GM21515 (cell line): Measurements from ENCODE around the gene TNS1.
"Not testable (repeated sequence)": the region's sequence is repeated elsewhere in the genome, so short reads cannot be mapped to it uniquely, and the experiment has no call there.

ENCODE experiments used
- ATAC-seq: cut with Tn5 transposase; IDR thresholded peaks from one replicate; pipeline ENCODE4 v1.9.1; 2021; ENCODE audit not compliant: unreplicated experiment

TNS1 gene

DNA sequence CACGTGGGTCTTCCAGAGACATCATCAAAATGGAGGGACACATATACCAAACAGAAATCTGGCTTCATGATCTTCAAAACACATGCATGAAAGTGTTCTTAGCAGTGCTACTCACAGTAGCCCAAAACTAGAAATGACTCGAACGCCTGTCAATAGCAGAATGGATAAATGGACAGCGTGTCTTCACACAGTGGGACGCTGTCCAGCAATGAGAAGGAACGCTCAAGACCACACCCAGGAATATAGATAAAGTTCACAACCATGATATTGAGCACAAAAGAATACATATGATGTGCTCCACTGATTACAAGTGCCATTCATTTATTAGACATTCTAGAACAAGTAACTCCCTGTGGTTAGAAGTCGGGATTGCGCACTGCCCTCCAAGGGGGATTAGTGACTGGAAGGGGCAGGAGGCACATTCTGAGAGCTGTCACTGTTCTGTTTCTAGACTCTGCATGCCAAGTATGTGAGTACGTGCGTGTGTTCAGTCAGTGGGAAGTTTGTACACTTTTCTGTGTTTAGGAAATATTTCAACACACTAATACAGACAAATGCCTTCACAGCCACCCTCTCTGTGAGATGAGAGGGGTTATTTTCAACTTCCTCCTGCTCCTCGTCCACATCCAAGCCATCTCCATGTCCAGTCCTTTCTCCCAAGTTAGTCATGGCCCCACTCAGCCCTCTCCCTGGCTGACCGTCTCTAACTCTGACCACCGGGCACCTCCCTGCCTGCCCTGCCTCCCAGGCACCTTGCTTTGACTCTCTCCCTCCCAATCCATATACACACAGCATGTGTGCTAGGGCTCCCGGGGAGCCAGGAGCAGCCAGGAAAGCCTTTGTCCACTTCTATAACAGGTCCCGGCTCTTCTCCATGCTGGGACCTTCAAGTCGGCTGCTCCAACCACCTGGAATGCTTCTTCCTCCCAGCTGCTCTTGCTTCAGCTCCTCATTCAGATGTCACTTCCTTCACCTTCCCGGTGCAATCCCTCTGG is 26.9 kb upstream of the TNS1 start:
- ATAC-seq, result no peak

DNA sequence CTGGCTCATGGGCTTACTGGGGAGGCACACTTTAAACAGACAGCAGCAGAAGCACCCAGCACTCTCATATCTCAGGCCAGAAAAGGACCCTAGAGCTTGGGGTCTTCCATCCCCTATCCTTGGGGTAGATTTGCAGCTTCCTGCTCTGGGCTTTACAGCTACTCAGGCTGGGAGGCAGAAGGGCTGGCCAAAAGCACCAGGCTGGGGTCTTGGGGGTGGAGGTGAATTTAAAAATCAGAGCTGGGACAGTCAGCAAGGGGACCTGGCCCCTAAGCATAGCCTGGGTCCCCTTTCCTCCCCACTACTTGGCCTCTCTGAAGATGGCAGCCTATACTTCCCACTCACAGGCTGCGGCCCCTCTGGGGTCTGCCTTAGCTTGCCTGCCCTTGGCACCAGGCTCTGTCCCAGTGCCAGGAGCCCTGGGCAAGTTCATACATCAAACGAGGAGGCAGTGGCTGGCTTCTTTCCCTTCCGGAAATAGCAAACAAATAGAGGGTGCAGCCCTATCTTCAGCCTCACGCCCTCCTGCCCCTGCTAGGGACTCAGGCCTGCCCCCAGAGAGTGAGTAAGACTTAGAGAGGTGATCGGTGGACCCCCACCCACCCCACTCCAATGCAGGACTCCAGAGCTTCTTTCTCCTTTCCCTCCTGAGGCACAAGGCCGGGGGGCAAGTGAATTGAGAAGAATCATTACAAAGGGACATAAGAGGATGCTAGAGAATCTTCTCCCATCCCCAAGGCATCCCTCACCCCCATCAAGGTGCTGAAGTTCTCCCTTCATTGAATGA is 26.0 kb upstream of the TNS1 start:
- no peak for ATAC-seq

DNA sequence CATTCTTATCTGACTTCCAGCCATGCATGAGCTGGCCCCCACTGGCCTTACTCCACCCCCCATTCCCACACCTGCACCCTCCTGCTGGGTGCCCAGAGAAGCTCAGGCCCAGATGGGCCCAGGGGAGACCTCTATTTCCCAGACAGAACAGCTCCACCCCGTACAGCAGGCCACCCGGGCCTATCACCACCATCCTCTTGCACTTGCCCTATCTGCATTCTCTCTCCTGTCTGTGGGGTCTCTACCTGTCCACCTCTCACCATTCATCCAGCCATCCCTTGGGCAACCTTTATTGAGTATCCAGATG is 25.3 kb upstream of the TNS1 start:
- no peak for ATAC-seq

DNA sequence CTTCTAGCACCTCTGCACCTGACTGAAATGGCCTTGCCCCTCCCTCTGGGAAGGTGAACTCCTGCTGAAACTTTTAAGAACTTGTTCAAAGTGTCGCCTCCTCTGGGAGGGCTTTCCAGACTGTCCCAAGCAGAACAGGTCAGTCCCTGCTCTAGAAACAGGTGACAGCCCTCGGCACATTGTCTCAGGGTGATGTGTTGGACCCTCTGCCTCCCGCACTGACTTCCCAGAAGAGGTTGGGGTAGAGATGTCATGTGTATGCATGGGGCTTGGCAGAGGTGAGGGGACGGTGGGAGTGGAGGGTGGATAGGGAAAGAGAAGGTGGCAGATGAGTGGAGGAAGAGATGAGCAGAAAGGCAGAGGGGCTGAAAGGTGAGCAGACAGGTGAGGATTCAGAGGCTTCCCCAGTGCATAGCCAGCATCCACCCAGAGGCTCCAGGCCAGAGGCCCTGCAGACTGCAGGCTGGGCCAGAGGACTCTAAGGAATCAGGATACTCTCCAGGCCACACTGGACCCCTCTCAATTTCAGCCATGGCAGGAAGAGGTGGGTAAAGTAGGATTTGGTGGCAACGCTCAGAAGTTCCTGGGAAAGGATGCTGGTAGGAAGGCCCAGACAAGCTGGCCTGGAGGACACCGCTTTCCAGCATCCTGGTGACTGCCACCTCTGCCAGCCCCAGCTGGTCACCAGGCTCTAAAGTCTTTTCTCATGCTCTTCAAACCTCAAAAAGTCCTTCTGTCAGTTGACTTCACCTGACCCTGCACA is 24.8 kb upstream of the TNS1 start:
- no peak for ATAC-seq

DNA sequence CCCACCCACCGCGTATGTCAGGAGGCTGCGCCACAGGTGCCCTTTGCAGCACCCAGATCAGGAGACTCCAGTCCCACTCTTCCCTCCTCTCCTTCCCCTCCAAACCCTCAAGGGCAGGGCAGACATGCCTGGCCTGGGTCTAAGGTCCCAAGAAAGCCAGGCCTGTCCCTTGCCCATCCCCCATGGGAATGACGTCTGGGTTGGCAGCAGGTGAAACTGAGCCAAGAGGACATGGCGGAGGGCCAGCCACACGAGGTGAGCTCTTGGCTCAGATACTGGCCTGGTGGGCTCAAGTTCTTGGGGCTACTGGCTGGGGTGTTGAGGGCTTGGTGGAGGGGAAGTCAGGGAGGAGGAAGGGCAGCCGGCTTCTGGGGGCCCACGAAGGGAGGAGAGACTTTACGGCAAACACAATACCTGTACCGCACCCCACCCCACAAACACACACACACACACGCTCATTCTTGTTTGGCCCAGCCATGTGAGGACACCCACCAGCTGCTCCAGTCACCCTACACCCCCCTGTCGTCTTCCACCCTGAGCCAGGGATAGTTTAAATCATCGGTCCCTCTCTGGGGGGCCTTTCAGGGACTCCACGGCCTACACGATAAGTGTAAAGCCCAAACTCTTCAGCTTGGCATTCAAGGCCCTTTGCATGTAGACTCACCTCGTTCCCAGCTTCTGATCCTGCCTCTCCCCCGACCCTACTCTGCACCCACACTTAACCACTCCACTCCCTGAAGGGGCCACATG is 24.1 kb upstream of the TNS1 start:
- no peak for ATAC-seq

DNA sequence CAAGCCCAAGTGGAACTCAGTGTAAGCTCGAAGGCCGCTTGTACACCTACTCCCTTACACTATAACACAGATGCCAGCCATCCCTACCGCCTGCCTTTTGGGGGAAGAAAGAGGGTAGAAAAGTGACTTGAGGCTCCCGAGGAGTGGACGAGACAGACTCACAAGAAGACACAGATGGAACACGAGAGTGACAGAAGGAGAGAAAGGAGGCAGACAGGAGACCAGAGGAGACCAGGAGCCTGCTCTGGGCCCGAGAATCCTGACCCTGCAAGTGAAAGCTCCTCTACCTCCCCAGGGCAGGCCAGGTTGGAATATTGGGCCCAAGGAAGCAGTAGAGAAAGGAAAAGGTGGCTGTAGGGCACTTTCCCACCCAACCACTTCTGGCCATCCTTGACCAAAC is 23.4 kb upstream of the TNS1 start:
- ATAC-seq, result no peak

DNA sequence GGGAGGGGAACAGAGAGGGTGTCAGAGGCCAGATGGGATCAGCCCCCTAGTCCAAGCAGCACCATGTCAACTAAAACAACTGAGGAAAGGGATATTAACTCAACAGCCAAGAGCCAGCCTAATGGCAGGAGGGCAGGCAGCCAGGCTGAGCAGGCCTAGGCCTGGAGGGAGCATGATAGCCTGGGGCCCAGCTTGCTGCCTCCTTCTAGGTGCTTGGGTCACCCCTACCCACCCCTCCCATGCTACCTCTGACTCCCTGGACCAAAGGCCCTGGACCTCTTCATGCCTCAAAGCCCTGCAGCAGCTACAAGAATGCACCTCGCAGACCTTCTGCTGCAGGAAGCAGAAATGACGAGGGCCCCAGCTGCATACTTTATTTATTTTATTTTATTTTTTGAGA is 22.1 kb upstream of the TNS1 start:
- no peak for ATAC-seq

DNA sequence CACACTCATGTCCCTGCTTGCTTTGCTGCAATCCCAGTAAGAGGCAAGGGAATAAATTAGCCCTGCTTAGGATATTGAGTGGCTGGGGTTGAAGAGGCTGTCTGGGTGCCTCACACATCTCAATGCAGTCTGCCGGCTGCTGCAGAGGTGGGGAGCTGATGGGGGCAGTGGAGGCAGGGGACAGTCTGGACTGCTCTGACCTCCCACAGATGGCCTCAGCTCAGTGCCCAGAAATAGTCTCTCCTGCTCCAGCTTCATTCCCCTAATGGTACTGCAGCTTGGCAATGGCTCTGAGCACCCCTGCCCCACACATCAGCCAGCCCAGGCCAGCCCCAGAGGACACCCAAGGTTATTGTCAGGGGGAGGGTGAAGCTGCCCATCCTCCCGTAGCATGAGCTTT is 21.5 kb upstream of the TNS1 start:
- ATAC-seq, result no peak

DNA sequence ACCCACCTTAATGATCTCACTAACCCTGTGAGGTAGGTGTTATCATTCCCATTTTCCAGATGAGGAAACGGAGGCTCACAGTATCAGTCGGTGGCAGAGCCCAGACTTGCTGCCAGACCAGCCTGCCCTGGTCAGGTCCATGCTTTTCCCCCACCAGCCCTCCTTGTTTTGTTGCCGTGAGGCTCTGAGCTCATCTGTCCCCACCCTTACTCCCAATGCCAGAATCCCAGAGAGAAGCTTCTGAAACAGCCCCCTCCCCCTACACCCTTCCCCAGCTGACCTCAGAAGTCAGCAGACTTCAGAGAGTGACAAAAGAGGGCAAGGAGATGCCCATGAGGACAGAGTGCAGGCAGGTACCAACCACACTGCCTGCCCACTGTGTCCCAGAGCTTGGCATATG is 20.8 kb upstream of the TNS1 start:
- no peak for ATAC-seq

DNA sequence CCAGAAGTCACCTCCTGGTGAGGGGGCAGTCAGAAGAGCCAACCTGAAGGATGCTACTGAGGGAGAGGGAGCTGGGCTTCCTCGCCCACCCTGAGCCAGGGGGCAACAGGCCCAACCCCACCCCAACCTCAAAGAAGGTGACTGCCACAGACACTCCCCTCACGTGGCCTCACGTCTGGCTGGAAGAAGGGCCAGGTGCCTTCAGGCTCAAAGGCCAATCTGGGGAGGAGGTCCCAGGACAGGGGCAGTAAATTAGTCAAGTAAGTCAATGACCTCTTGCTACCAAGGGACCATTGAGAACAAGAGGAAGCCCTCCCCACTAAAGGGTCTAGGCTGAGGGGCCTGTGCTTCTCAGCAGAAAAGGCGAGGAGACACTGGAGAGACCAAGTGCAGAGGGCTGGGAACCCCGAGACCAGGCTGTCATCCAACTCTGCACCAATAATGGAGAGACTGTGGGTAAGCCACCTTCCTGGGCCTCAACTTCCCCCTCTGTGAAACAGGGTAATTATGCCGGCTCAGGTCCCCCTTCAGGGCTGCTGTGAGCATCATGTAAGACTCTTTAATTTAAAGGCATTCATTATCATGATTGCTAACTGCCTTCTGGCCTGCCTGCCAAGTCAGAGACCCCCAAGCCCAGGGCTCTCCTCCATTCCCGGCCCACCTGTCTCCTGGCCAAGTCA is 20.2 kb upstream of the TNS1 start:
- no peak for ATAC-seq

DNA sequence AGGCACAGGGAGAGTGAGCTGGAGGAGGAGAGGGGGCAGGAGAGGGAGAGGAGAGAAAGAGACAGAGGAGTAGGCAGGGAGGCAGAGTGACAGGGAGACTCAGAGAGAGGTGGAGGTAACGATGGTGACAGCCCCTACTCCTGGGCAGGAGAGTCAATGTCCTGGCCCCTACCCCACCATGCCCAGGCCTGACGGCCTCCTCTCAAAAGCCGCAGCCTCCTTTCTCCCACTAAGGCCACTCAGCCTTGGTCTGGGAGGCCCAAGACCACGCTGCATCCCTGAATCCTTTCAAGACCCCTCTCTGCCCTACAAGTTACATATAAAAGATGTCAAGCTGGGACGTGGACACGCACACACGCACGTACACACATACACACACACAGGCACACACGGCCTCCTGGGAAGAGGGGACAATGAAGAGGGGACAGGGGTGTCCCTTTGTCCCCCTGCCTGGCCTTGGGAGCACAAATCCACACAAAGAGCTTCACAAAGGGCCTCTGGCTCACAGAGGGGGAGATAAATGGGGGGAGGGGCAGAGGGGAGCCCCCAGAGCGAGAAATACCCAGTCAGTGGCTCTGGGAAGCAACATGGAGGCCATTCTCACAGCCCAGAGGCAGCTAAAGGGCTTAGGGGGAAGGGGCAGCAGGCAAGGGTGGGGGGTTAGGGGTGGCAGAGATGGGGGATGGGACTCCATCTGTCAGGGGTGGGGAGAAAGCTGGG is 19.5 kb upstream of the TNS1 start:
- no peak for ATAC-seq

DNA sequence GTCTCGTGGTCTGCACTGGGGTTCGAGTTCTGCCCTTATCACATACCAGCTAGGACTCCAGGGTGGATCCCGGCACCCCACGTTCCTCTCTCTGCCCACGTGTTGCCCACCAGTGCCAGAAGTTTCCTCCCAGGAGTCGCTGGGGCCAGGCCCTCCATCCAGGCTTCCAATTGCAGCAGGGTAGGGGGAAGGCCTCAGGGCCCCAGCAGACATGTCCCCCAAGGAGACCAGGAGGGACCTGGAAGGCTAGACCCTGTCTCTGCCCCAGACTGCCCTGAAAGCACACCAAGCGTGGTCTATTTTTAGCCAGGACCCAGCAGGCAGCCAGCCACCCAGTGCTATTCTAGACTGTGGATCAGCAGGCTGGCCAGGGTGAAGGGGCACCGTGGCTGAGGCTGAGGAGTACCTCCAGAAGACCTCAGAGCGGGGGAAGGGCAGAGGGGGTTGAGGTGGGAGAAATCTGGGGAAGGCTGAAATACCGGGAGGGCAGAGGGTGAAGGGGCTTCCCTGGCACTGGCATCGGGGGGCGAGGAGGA is 18.8 kb upstream of the TNS1 start:
- ATAC-seq, result no peak

DNA sequence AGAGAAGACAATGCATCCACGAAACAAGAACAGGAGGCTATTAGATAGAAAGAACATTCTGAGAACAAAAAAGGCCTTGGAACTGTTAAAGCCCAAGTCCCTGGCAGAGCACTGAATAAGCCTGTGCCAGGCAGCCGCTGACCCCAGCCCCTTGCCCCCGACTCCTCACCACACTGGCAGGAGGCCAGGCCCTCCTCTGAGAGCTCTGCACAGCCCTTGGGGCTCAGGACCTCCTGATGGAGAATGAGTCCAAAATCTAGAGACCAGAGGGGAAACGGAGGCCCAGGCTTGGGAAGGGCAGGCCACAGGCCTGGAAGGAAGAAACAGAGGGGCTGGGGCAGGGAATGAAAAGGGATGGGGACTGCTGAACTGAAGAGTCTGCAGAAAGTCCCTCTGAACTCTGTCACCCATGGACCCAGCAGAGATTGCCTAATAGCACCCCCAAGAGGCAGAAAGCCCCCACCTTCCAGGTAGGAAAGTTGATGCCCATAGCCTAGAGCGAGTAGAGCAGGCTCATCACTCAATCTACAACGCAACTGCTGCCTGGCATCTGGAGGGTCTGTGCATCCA is 18.3 kb upstream of the TNS1 start:
- no peak for ATAC-seq

DNA sequence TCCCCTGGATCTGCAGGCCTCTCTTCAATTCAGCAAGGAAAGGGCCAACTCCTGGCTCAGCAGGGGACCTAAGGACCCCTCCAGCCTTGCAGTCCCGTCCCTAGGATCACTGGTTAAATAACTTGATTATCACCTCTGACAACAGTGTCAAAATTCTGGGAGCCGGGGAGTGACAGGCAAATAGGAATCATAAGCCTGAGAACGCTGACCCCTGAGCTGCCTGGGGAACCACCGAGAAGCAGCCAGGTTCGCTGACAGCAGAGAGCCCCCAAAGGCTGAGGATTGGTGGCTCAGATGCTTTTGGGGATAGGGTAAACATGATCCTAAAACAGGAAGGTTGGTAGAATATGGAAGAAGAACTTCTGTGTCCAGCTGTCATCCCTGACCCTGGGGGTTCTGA is 17.5 kb upstream of the TNS1 start:
- ATAC-seq, result no peak

DNA sequence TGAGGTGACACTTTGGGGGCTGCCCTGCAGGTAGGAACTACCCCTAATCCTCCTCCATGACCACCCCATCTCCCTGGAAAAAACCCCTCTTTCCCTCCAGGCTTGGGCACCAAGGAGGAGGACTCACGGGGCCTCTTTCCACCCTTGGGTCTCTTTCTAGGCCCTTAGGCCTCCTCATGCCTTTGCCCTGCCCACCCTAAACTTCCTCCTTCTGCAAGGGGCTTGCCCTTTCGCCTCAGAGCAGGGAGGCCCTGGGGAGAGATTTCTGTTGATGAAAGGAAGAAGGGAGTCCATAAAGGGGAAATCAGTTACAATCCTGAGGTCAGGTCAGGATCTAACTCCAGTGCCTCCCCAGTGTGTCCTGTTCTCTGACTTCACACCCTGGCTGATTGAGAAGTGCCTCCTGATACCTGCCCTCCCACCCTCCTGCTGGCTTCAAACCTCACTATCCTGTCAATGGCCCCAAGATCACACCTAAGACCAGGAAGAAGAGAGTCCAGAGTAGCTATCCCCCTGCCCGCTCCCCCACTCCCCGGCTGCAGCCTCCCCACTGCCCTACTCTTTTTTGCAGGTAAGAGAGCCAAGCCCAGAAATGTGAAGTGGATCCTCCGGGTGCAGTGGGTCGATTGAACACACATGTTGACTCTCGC is 16.7 kb upstream of the TNS1 start:
- ATAC-seq, result no peak

DNA sequence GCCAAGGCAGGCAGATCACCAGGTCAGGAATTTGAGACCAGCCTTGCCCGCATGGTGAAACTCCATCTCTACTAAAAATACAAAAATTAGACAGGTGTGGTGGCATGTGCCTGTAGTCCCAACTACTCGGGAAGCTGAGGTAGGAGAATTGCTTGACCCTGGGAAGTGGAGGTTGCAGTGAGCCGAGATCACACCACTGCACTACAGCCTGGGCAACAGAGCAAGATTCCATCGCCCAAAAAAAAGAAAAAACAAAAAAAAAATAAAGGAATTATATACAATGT is 16.0 kb upstream of the TNS1 start:
- ATAC-seq, result not testable (repeated sequence)

DNA sequence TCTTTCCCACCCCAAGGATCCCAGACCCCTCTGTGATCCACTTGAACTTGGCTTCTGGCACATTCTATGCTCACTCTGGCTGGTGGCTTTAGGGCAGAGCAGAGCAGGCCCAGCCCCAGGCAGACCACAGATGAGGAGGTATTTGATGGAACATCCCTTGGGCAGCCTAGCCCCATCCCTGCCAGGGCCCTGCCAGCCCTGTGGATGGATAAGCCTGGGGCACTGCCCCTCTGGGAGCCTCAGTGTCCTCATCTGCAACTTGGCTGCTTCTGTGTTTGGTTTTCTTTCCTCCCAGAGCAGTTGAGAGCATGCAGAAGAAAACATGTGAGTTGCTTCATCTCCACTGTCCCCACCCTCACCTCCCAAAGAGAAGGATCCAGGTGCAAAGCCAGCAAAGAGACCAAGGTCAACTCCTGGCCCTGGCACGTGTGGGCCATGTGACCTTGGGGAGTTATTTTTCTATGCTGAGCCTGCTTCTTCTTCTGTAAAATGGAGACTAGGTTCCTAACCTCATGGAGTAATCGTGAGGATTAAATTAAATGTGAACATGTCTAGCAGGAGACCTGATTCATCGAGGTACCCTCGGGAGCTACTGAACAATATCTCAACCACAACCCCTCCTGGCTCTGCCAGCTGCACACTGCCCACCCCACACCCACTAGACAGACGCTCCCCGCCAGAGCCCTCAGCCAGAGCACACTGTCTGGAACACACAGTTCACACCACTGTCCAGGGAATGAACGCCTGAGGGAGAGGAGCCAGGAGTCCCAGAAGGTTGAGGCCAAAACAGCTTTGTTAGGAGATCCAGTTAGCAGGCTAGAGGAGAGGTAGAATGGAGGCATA is 14.6 kb upstream of the TNS1 start:
- ATAC-seq, result no peak

DNA sequence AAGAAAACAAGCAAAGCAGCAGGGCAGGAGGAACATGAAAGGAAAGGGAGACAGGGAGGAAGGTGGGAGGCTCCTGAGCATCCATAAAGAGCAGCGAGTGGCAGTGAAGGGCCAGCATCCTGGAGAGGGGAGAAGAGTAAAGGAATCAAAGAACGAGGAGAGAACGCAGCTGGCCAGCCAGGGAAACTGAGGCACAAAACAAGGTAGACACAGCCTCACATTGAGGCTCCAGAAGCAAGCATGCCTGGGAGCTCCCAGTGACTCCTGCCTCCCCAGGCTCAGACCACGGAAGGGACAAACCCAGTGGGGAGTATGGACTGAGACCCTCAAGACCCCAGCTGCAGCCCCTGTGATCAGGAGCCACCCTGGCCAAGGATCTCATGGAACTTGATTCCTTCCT is 14.0 kb upstream of the TNS1 start:
- ATAC-seq, result no peak
